NB4 (cell line): ENCODE data around the gene RETREG2.

ENCODE experiments used
- DNase-seq: peaks from one replicate; pipeline ENCODE4 v3.0.0; 2010; ENCODE audit warnings: low read depth
- H3K4me3 ChIP-seq: one replicate; pipeline ENCODE4 v1.5.1; 2011; ENCODE audit warnings: mild to moderate bottlenecking, low read depth, low read length, moderate library complexity
- CTCF ChIP-seq: IDR thresholded peaks from one replicate; pipeline ENCODE4 v1.5.1; 2012; ENCODE audit warnings: low read depth, low read length
- MAX ChIP-seq: IDR thresholded peaks from 2 replicates; pipeline ENCODE4 v1.6.1; 2011; ENCODE audit warnings: low read depth, low read length
- MYC ChIP-seq: IDR thresholded peaks from 2 replicates; pipeline ENCODE4 v1.6.1; 2011; ENCODE audit warnings: low read depth, low read length
- POLR2A ChIP-seq: IDR thresholded peaks from 2 replicates; pipeline ENCODE4 v1.6.1; 2011; ENCODE audit warnings: mild to moderate bottlenecking; ENCODE audit not compliant: insufficient read length; ENCODE audit errors: extremely low read depth

The RETREG2 gene

GRCh38 chr2:219174801-219175200 is 3.3 kb upstream of the RETREG2 start:
- DNase-seq = no peak
- no peak for TF ChIP-seq MYC
- TF ChIP-seq POLR2A = no peak
- no peak for TF ChIP-seq MAX
- TF ChIP-seq CTCF = no peak

GRCh38 chr2:219175486-219175885 is 2.6 kb upstream of the RETREG2 start:
- H3K4me3 ChIP-seq = peak overlapping the region; percentile 83
- DNase-seq = no peak
- no peak for TF ChIP-seq MAX
- TF ChIP-seq MYC = no peak
- TF ChIP-seq POLR2A = no peak
- no peak for TF ChIP-seq CTCF

More at GRCh38 chr2:219174801-219175200, 3.3 kb upstream of the RETREG2 start:
- H3K4me3 ChIP-seq = no peak overlapping the region

GRCh38 chr2:219175928-219176817 is 1.9 kb upstream of the RETREG2 start:
- DNase-seq = peak; percentile 70
- H3K4me3 ChIP-seq = peak overlapping the region; percentile 83
- TF ChIP-seq MAX = no peak

GRCh38 chr2:219176818-219177551 is 1.1 kb upstream of the RETREG2 start, which contains the start of gene CNPPD1:
Gene CNPPD1, minus strand, starts transcription at chr2:219176925. Its CDS starts 97 bp downstream, at chr2:219176828.
- peak; percentile 96 for DNase-seq
- TF ChIP-seq CTCF (no peak), MYC (0 out of 2 replicates have a peak, but pooled peaks have one; percentile 26), POLR2A (peak; percentile 88), MAX (no peak)
- H3K4me3 ChIP-seq = peak within 1 kb of the TSS; percentile 90

GRCh38 chr2:219178377-219179175 is 501 bp downstream of the RETREG2 start:
- peak; percentile 82 for DNase-seq
- no peak for TF ChIP-seq POLR2A
- TF ChIP-seq CTCF = no peak
- no peak; the same call in 1 of the 2 replicates for TF ChIP-seq MYC
- no peak for TF ChIP-seq MAX
- H3K4me3 ChIP-seq = peak overlapping the region; percentile 75
